Ectodermal cell (in vitro differentiated cells): Measurements from ENCODE around the gene PTPRF.
"Not testable (repeated sequence)": the region's sequence is repeated elsewhere in the genome, so short reads cannot be mapped to it uniquely, and the experiment has no call there.

Experiments
- H3K27ac ChIP-seq: 2 replicates; pipeline ENCODE4 v1.7.0; 2013; ENCODE audit warnings: mild to moderate bottlenecking, low read depth, low read length; ENCODE audit not compliant: insufficient read depth, poor library complexity, severe bottlenecking
- H3K27me3 ChIP-seq: 2 replicates; pipeline ENCODE4 v1.7.0; 2013; ENCODE audit warnings: mild to moderate bottlenecking, low read length; ENCODE audit not compliant: insufficient read depth, control insufficient read depth, poor library complexity, severe bottlenecking
- H3K36me3 ChIP-seq: one replicate; pipeline ENCODE4 v1.7.0; 2013; ENCODE audit warnings: low read length; ENCODE audit not compliant: control insufficient read depth, insufficient read depth
- H3K4me1 ChIP-seq: one replicate; pipeline ENCODE4 v1.7.0; 2013; ENCODE audit warnings: low read length; ENCODE audit not compliant: control insufficient read depth, insufficient read depth
- H3K4me3 ChIP-seq: 2 replicates; pipeline ENCODE4 v1.7.0; 2013; ENCODE audit warnings: low read depth, low read length, control low read depth; ENCODE audit not compliant: insufficient read depth
- H3K9me3 ChIP-seq: 2 replicates; pipeline ENCODE4 v1.7.0; 2013; ENCODE audit warnings: mild to moderate bottlenecking, low read length, moderate library complexity; ENCODE audit not compliant: control insufficient read depth
- WGBS, 2 experiments: methylation state at CpG; one replicate each; pipeline ENCODE4 v1.1.7; 2013; ENCODE audit warnings: missing lambda C conversion rate in 2 of 2; 5-methylcytosine and 5-hydroxymethylcytosine counted together

PTPRF gene

DNA sequence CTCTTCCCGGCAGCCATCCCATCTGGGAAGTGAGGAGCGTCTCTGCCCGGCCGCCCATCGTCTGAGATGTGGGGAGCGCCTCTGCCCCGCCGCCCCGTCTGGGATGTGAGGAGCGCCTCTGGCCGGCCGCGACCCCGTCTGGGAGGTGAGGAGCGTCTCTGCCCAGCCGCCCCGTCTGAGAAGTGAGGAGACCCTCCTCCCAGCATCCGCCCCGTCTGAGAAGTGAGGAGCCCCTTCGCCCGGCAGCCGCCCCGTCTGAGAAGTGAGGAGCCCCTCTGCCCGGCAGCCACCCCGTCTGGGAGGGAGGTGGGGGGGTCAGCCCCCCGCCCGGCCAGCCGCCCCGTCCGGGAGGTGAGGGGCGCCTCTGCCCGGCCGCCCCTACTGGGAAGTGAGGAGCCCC lies 28.9 kb upstream of the PTPRF start:
- not testable (repeated sequence) for H3K27ac ChIP-seq, H3K4me1 ChIP-seq, H3K36me3 ChIP-seq, H3K27me3 ChIP-seq, H3K9me3 ChIP-seq, H3K4me3 ChIP-seq
- WGBS, 2 experiments = 92 to 97% methylated on average over 21 to 22 of the region's 33 CpGs

- WGBS, 2 experiments = 94% methylated on average over 8 of the region's 8 CpGs
- peaks cover 4% of the 10 kb centered on the region for H3K4me1 ChIP-seq
These were observed 27.1 kb upstream of the PTPRF start for GRCh38 chr1:43503534-43503933.

GRCh38 chr1:43505077-43505780 lies 25.5 kb upstream of the PTPRF start:
- Histone ChIP-seq H3K27ac (no peak overlapping the region), H3K27me3 (no peaks in the 10 kb centered on the region)
- 80 to 85% methylated on average over 10 of the region's 10 CpGs for WGBS, 2 experiments

More at GRCh38 chr1:43503534-43503933, 27.1 kb upstream of the PTPRF start:
- Histone ChIP-seq H3K27ac (no peak overlapping the region), H3K27me3 (no peaks in the 10 kb centered on the region), H3K9me3 (no peaks in the 10 kb centered on the region), H3K4me3 (no peak overlapping the region), H3K36me3 (no peaks in the 10 kb centered on the region)

GRCh38 chr1:43506233-43506632 lies 24.4 kb upstream of the PTPRF start:
- Histone ChIP-seq H3K9me3 (no peaks in the 10 kb centered on the region), H3K4me1 (peaks cover 4% of the 10 kb centered on the region), H3K4me3 (no peak overlapping the region), H3K27me3 (no peaks in the 10 kb centered on the region), H3K27ac (no peak overlapping the region), H3K36me3 (no peaks in the 10 kb centered on the region)
- 94 to 98% methylated on average over 6 of the region's 6 CpGs for WGBS, 2 experiments

More at GRCh38 chr1:43505077-43505780, 25.5 kb upstream of the PTPRF start:
- peaks cover 4% of the 10 kb centered on the region for H3K4me1 ChIP-seq
- no peaks in the 10 kb centered on the region for H3K9me3 ChIP-seq
- H3K4me3 ChIP-seq = no peak overlapping the region
- H3K36me3 ChIP-seq = no peaks in the 10 kb centered on the region

GRCh38 chr1:43507296-43508295 lies 23.1 kb upstream of the PTPRF start:
- Histone ChIP-seq H3K9me3 (no peaks in the 10 kb centered on the region), H3K4me1 (peaks cover 4% of the 10 kb centered on the region), H3K27me3 (no peaks in the 10 kb centered on the region), H3K4me3 (no peak overlapping the region), H3K27ac (no peak overlapping the region), H3K36me3 (no peaks in the 10 kb centered on the region)
- 92 to 94% methylated on average over 5 of the region's 5 CpGs for WGBS, 2 experiments

- Histone ChIP-seq H3K36me3 (no peaks in the 10 kb centered on the region), H3K27ac (no peak overlapping the region), H3K27me3 (no peaks in the 10 kb centered on the region), H3K4me1 (peaks cover 4% of the 10 kb centered on the region), H3K4me3 (no peak overlapping the region), H3K9me3 (no peaks in the 10 kb centered on the region)
- WGBS, 2 experiments = 85 to 88% methylated on average over 4 of the region's 4 CpGs
These were observed 21.5 kb upstream of the PTPRF start for GRCh38 chr1:43509007-43509739.

DNA sequence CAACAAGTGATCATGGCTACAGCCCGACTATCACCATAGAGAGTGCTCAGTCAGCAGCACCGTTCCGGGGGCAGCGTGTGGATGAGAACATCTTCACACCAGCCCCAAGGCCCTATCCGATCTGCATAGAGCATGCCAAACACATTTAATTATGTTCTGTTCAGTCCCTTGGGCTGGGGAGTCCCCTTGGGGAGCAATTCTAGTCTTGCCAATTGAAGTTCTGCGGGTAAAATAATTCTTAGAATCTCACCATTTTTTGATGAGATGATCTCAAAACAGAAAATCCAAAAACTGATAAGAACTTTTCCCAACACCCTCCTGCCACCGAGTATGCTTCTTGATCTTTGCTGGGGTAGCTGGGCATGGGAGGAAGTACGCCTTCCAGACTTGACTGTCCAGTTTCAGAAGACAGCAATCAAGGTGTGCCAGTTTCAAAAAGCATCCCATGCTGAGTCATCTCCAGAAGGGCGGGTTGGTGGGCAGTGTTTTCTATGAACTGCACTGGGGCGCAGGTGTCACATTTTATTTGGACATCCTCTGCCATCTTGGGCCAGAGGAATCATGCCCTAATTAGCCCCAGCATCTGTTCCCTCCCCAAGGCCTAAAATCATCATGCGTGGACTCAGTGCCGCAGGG lies 20.8 kb upstream of the PTPRF start:
- Histone ChIP-seq H3K4me3 (no peak overlapping the region), H3K36me3 (no peaks in the 10 kb centered on the region), H3K4me1 (peaks cover 4% of the 10 kb centered on the region), H3K27ac (no peak overlapping the region), H3K27me3 (no peaks in the 10 kb centered on the region), H3K9me3 (no peaks in the 10 kb centered on the region)
- 90 to 95% methylated on average over 12 of the region's 12 CpGs for WGBS, 2 experiments

DNA sequence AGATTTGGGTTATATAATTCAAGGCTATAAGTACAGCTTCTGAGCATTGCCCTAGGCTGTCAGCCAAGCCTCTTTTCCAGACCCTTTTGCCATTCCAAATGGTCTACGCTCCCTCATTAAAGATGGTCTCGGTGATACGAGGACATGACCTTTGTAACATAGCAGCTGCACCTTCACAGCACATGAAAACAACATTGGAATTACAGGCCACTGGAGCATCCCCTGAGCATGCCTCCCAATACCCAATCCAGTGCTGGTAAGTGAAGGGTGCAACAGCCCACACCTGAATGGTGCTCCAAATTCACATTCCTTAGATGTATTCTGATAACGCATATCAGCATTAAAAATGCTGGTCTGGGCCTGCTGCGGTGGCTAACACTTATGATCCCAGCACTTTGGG lies 20.1 kb upstream of the PTPRF start:
- Histone ChIP-seq H3K4me1 (no peaks in the 10 kb centered on the region), H3K36me3 (no peaks in the 10 kb centered on the region)
- 93 to 95% methylated on average over 5 of the region's 5 CpGs for WGBS, 2 experiments

DNA sequence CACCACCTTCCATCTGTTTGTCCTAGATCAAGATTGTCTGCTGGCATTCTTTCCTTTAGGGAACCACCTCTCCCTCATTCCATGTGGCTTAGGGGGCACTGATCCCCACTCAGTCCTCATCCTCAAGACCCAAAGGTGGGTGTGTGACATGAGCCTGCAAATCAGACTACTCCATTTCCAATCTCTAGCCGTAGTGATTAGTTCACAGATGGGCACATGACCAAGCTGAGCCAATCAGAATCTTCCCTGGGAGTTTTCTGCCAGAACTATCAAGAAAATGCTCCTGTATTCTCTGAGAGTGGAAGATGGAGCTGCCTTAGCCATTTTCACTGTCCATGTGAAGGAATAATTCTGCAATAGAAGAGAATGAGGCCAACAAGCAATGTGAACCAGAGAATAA lies 19.3 kb upstream of the PTPRF start:
- Histone ChIP-seq H3K4me3 (no peak overlapping the region), H3K27me3 (no peaks in the 10 kb centered on the region), H3K27ac (no peak overlapping the region), H3K36me3 (no peaks in the 10 kb centered on the region), H3K4me1 (no peaks in the 10 kb centered on the region), H3K9me3 (no peaks in the 10 kb centered on the region)
- 91 to 94% methylated on average over 1 of the region's 1 CpG for WGBS, 2 experiments

More for the DNA sequence above, 20.1 kb upstream of the PTPRF start:
- no peaks in the 10 kb centered on the region for H3K27me3 ChIP-seq
- no peak overlapping the region for H3K27ac ChIP-seq
- H3K9me3 ChIP-seq = no peaks in the 10 kb centered on the region
- H3K4me3 ChIP-seq = no peak overlapping the region
